ENCODE data around the gene HEY2.

The HEY2 gene

DNA sequence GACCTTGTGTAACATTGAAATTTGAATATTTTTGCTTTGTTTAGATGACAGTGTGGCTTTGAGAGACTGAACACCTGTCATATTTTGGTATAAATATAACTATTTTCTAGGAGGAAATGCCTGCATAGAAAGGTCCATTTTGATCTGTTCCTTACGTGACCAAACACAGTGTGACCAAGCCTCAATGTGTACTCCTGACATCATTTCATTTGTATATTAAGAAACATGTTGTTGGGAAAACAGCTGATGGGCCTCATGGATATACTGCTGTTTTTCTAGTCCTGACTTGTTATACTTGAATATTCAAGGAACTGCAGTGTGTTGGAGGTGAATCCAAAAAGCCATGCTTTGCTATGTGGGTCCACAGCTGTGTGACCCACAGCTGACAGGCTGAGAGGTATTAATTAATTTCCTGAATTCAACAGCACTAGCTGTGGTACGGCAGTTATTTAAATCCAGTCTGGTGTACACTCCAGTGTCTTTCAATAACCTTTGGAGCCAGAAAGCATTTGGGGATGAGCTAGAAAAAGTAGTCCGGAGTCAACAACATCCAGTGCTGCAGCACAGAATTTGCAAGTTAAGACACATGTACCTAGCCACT, 60.2 kb downstream of the HEY2 start:
- Histone ChIP-seq H3K27ac (ENCODE audit: extremely low read depth, low read depth, low read length) (no peak overlapping the region), H3K9me3 (ENCODE audit: control insufficient read depth, insufficient read depth, low read depth, low read length) (no peaks in the 10 kb centered on the region), H3K36me3 (ENCODE audit: control insufficient read depth in 2 of 2, insufficient read depth in 1 of 2, low read length in 2 of 2) (no peaks in the 10 kb centered on the region), H3K4me1 (ENCODE audit: control insufficient read depth, insufficient read depth, low read length) (peaks cover 22% of the 10 kb centered on the region), H3K4me3 (ENCODE audit: low read depth, low read length) (no peak overlapping the region)
- TF ChIP-seq REPIN1 (tag by site-specific recombination; IDR thresholded peaks at IDR 0.05; ENCODE audit: low read depth) (no peak), KLF9 (tag by site-specific recombination; IDR thresholded peaks at IDR 0.05; ENCODE audit: low read depth) (no peak), ZNF701 (tag by site-specific recombination; IDR thresholded peaks at IDR 0.05) (no peak), ZBTB17 (tag by site-specific recombination; IDR thresholded peaks at IDR 0.05) (no peak), ZNF394 (tag by site-specific recombination; IDR thresholded peaks at IDR 0.05; ENCODE audit: borderline replicate concordance) (no peak), BCL11A (tag by site-specific recombination; IDR thresholded peaks at IDR 0.05; ENCODE audit: low read depth) (no peak), ZNF214 (tag by site-specific recombination; IDR thresholded peaks at IDR 0.05; ENCODE audit: borderline replicate concordance) (no peak), ZNF837 (tag by site-specific recombination; IDR thresholded peaks at IDR 0.05) (no peak), ZNF133 (tag by site-specific recombination; IDR thresholded peaks at IDR 0.05) (no peak), ZNF529 (tag by site-specific recombination; IDR thresholded peaks at IDR 0.05; ENCODE audit: insufficient replicate concordance) (no peak), SCRT1 (tag by site-specific recombination; IDR thresholded peaks at IDR 0.05; ENCODE audit: borderline replicate concordance) (no peak), MYNN (tag by site-specific recombination; IDR thresholded peaks at IDR 0.05; ENCODE audit: borderline replicate concordance) (no peak), ZNF660 (tag by site-specific recombination; IDR thresholded peaks at IDR 0.05) (no peak), ZNF175 (tag by site-specific recombination; IDR thresholded peaks at IDR 0.05) (no peak)
- TF ChIP-seq, protein P1, sequence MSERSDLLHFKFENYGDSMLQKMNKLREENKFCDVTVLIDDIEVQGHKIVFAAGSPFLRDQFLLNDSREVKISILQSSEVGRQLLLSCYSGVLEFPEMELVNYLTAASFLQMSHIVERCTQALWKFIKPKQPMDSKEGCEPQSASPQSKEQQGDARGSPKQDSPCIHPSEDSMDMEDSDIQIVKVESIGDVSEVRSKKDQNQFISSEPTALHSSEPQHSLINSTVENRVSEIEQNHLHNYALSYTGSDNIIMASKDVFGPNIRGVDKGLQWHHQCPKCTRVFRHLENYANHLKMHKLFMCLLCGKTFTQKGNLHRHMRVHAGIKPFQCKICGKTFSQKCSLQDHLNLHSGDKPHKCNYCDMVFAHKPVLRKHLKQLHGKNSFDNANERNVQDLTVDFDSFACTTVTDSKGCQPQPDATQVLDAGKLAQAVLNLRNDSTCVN (tag by site-specific recombination; optimal IDR thresholded peaks at IDR 0.05), result no peak
- TF ChIP-seq, protein P2, sequence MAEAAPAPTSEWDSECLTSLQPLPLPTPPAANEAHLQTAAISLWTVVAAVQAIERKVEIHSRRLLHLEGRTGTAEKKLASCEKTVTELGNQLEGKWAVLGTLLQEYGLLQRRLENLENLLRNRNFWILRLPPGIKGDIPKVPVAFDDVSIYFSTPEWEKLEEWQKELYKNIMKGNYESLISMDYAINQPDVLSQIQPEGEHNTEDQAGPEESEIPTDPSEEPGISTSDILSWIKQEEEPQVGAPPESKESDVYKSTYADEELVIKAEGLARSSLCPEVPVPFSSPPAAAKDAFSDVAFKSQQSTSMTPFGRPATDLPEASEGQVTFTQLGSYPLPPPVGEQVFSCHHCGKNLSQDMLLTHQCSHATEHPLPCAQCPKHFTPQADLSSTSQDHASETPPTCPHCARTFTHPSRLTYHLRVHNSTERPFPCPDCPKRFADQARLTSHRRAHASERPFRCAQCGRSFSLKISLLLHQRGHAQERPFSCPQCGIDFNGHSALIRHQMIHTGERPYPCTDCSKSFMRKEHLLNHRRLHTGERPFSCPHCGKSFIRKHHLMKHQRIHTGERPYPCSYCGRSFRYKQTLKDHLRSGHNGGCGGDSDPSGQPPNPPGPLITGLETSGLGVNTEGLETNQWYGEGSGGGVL (tag by site-specific recombination; IDR thresholded peaks at IDR 0.05), result no peak
- TF ChIP-seq, protein P3, sequence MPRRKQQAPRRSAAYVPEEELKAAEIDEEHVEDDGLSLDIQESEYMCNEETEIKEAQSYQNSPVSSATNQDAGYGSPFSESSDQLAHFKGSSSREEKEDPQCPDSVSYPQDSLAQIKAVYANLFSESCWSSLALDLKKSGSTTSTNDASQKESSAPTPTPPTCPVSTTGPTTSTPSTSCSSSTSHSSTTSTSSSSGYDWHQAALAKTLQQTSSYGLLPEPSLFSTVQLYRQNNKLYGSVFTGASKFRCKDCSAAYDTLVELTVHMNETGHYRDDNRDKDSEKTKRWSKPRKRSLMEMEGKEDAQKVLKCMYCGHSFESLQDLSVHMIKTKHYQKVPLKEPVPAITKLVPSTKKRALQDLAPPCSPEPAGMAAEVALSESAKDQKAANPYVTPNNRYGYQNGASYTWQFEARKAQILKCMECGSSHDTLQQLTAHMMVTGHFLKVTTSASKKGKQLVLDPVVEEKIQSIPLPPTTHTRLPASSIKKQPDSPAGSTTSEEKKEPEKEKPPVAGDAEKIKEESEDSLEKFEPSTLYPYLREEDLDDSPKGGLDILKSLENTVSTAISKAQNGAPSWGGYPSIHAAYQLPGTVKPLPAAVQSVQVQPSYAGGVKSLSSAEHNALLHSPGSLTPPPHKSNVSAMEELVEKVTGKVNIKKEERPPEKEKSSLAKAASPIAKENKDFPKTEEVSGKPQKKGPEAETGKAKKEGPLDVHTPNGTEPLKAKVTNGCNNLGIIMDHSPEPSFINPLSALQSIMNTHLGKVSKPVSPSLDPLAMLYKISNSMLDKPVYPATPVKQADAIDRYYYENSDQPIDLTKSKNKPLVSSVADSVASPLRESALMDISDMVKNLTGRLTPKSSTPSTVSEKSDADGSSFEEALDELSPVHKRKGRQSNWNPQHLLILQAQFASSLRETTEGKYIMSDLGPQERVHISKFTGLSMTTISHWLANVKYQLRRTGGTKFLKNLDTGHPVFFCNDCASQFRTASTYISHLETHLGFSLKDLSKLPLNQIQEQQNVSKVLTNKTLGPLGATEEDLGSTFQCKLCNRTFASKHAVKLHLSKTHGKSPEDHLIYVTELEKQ (tag by site-specific recombination; IDR thresholded peaks at IDR 0.05; ENCODE audit: borderline replicate concordance), result no peak
- TF ChIP-seq, protein P4, sequence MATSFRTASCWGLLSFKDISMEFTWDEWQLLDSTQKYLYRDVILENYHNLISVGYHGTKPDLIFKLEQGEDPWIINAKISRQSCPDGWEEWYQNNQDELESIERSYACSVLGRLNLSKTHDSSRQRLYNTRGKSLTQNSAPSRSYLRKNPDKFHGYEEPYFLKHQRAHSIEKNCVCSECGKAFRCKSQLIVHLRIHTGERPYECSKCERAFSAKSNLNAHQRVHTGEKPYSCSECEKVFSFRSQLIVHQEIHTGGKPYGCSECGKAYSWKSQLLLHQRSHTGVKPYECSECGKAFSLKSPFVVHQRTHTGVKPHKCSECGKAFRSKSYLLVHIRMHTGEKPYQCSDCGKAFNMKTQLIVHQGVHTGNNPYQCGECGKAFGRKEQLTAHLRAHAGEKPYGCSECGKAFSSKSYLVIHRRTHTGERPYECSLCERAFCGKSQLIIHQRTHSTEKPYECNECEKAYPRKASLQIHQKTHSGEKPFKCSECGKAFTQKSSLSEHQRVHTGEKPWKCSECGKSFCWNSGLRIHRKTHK (tag by site-specific recombination; IDR thresholded peaks at IDR 0.05), result no peak
- TF ChIP-seq, protein P5, sequence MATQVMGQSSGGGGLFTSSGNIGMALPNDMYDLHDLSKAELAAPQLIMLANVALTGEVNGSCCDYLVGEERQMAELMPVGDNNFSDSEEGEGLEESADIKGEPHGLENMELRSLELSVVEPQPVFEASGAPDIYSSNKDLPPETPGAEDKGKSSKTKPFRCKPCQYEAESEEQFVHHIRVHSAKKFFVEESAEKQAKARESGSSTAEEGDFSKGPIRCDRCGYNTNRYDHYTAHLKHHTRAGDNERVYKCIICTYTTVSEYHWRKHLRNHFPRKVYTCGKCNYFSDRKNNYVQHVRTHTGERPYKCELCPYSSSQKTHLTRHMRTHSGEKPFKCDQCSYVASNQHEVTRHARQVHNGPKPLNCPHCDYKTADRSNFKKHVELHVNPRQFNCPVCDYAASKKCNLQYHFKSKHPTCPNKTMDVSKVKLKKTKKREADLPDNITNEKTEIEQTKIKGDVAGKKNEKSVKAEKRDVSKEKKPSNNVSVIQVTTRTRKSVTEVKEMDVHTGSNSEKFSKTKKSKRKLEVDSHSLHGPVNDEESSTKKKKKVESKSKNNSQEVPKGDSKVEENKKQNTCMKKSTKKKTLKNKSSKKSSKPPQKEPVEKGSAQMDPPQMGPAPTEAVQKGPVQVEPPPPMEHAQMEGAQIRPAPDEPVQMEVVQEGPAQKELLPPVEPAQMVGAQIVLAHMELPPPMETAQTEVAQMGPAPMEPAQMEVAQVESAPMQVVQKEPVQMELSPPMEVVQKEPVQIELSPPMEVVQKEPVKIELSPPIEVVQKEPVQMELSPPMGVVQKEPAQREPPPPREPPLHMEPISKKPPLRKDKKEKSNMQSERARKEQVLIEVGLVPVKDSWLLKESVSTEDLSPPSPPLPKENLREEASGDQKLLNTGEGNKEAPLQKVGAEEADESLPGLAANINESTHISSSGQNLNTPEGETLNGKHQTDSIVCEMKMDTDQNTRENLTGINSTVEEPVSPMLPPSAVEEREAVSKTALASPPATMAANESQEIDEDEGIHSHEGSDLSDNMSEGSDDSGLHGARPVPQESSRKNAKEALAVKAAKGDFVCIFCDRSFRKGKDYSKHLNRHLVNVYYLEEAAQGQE (tag by site-specific recombination; IDR thresholded peaks at IDR 0.05), result no peak
- TF ChIP-seq, protein P6, sequence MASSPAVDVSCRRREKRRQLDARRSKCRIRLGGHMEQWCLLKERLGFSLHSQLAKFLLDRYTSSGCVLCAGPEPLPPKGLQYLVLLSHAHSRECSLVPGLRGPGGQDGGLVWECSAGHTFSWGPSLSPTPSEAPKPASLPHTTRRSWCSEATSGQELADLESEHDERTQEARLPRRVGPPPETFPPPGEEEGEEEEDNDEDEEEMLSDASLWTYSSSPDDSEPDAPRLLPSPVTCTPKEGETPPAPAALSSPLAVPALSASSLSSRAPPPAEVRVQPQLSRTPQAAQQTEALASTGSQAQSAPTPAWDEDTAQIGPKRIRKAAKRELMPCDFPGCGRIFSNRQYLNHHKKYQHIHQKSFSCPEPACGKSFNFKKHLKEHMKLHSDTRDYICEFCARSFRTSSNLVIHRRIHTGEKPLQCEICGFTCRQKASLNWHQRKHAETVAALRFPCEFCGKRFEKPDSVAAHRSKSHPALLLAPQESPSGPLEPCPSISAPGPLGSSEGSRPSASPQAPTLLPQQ (tag by site-specific recombination; IDR thresholded peaks at IDR 0.05), result no peak
- ChIA-PET CTCF (interaction anchor here (0.7 to 4.4 kb wide), 3 partner anchors 19 to 702 kb away, joined by 3 to 21 read pairs (median 3); partner anchors contain the start of gene NCOA7), POLR2A (interaction anchor here (1.3 kb wide), 1 partner anchor 19 kb away, joined by 8 read pairs; the partner anchor contains the start of gene NCOA7)

Measured in HEK293 (cell line).